Smooth muscle cell (in vitro differentiated cells): ENCODE results near the gene WNT7B. TPM values are rescaled to one million over a fixed set of nuclear protein-coding genes. Genes with fewer than 3 reads are reported as not detected.

Source experiments
- DNase-seq: peaks from one replicate; lab custom pipeline; 2025; ENCODE audit not compliant: unreplicated experiment; lab: John Stamatoyannopoulos, UW
- H2AFZ ChIP-seq: fragments of 200-600 bp; sonication (generic); 2 replicates; pipeline ENCODE4 v1.6.0; 2016; ENCODE audit warnings: antibody characterized with exemption, low read depth, mild to moderate bottlenecking
- H3F3A ChIP-seq: fragments of 200-600 bp; sonication (generic); 2 replicates; pipeline ENCODE4 v1.6.0; 2017; ENCODE audit warnings: antibody characterized with exemption, low read depth
- H3K27ac ChIP-seq: fragments of 200-600 bp; sonication (generic); 2 replicates; pipeline ENCODE4 v1.5.1; 2016; ENCODE audit warnings: low read depth, mild to moderate bottlenecking
- H3K27me3 ChIP-seq: fragments of 200-600 bp; sonication (generic); 2 replicates; pipeline ENCODE4 v1.6.1; 2016; ENCODE audit warnings: low read depth, mild to moderate bottlenecking
- H3K36me3 ChIP-seq: fragments of 200-600 bp; sonication (generic); 2 replicates; pipeline ENCODE4 v1.5.1; 2016; ENCODE audit warnings: low read depth
- H3K4me1 ChIP-seq: fragments of 200-600 bp; sonication (generic); 2 replicates; pipeline ENCODE4 v1.5.1; 2016; ENCODE audit warnings: low read depth
- H3K4me2 ChIP-seq: fragments of 200-600 bp; sonication (generic); 2 replicates; pipeline ENCODE4 v1.6.0; 2016; ENCODE audit warnings: mild to moderate bottlenecking
- H3K4me3 ChIP-seq: fragments of 200-600 bp; sonication (generic); 2 replicates; pipeline ENCODE4 v1.5.1; 2016; ENCODE audit warnings: mild to moderate bottlenecking
- H3K79me2 ChIP-seq: fragments of 200-600 bp; sonication (generic); 2 replicates; pipeline ENCODE4 v1.6.0; 2016; ENCODE audit warnings: low read depth, mild to moderate bottlenecking
- H3K9ac ChIP-seq: fragments of 200-600 bp; sonication (generic); 2 replicates; pipeline ENCODE4 v1.6.0; 2016; ENCODE audit warnings: low read depth
- H3K9me3 ChIP-seq: fragments of 200-600 bp; sonication (generic); replicated peaks from 2 replicates; pipeline ENCODE4 v1.5.1; 2016; ENCODE audit warnings: low read depth
- H4K20me1 ChIP-seq: fragments of 200-600 bp; sonication (generic); 2 replicates; pipeline ENCODE4 v1.6.0; 2016; ENCODE audit warnings: low read depth
- WGBS: methylation state at CpG from one replicate; pipeline ENCODE4 v1.1.7; 2016; ENCODE audit warnings: low lambda C conversion rate; 5-methylcytosine and 5-hydroxymethylcytosine counted together
- polyA plus RNA-seq: library from polyadenylated mRNA; unstranded; fragments of >200 nt; fragmentation: Nextera tagmentation; extraction: Ambion mirVana; gene quantifications from 2 replicates; pipeline ENCODE4 v1.2.1, GENCODE V29; 2016
- total RNA-seq: library from RNA; depleted of rRNA; stranded (reverse); fragments of >200 nt; gene quantifications from 2 replicates; pipeline ENCODE4 v1.2.3, GENCODE V29; 2014
- TF ChIP-seq, protein P1 (sequence below): fragments of 200-600 bp; sonication (generic); IDR thresholded peaks from 2 replicates; pipeline ENCODE4 v1.5.1; 2017; ENCODE audit warnings: borderline replicate concordance, mild to moderate bottlenecking, antibody characterized with exemption; ENCODE audit not compliant: insufficient read depth, poor library complexity, severe bottlenecking

WNT7B gene
- total and polyA plus RNA-seq, 2 experiments from 2014 or later, result 0.69 to 1.6 TPM

DNA sequence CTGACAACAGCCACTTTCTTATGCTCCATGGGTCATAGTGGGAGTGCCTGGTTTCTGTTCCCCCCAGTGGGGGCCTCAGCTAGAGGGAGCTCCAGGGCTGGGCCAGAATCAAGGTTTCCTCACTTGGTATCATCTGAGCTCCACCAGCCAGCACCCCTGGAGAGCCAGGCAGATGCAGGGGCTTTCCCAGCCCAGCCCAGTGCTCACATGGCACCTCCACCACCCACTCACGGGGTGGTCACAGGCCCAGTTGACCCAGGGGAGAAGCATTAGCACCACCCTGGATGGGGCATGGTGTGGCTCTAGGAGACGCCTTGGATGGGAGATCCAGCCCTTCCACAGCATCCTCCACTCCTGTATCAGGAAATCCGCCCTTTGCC is 24.1 kb upstream of the WNT7B start:
- TF ChIP-seq, protein P1, sequence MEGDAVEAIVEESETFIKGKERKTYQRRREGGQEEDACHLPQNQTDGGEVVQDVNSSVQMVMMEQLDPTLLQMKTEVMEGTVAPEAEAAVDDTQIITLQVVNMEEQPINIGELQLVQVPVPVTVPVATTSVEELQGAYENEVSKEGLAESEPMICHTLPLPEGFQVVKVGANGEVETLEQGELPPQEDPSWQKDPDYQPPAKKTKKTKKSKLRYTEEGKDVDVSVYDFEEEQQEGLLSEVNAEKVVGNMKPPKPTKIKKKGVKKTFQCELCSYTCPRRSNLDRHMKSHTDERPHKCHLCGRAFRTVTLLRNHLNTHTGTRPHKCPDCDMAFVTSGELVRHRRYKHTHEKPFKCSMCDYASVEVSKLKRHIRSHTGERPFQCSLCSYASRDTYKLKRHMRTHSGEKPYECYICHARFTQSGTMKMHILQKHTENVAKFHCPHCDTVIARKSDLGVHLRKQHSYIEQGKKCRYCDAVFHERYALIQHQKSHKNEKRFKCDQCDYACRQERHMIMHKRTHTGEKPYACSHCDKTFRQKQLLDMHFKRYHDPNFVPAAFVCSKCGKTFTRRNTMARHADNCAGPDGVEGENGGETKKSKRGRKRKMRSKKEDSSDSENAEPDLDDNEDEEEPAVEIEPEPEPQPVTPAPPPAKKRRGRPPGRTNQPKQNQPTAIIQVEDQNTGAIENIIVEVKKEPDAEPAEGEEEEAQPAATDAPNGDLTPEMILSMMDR, result no peak

DNA sequence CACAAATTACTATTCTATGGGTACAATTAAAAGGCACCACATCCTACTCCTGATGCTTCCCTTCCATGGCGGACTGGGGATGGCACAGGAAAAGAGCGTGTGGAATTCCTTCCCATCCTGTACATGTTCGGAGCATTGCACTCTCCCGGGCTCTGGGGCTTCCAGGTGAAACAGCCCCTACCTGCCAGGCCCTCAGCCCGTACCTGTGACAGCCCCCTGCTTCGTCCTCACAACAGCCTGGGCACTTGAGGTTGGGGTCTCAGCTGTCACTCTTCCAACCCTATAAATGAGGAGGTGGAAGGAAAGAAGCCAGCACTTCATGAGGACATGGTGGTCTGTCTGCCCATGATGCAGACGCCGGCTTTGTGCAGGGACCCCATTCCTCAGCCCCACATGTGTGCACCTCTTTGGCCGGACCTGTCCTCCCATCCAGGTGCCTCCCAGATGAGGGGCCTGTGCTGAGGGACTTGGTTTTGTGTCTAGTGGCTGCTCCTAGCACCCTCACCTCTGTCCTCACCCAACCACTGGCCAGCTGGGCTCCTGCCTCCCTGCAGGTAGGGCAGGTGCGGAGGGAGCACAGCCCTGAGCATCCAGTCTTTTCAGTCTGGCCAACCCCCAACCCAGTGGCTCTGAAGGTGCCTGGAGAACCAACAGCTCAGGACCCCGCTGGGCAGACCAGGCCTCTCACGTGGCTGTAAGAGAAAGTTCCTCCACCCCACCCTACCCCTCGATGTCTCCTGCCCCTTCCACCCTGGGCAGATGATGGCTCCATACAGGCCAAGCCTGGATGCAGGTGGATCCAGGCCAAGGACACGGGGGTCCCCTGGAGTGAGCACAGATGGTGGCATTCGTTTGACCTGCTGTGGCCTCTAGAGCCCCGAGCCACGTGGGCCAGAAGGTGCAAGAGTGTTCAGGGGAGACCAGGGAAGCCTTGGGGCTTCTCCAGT is 23.4 kb upstream of the WNT7B start:
- H3K4me2 ChIP-seq, result no peak overlapping the region
- H3K27ac ChIP-seq, result no peak overlapping the region
- 88% methylated on average over 16 of the region's 17 CpGs for WGBS
- no peaks in the 10 kb centered on the region for H4K20me1 ChIP-seq
- no peaks in the 10 kb centered on the region for H3K27me3 ChIP-seq
- DNase-seq, result no peak
- no peaks in the 10 kb centered on the region for H3K4me1 ChIP-seq
- no peaks in the 10 kb centered on the region for H3K36me3 ChIP-seq
- no peaks in the 10 kb centered on the region for H3K79me2 ChIP-seq
- H3K9ac ChIP-seq, result no peak overlapping the region
- no peak overlapping the region for H3K4me3 ChIP-seq
- H3F3A ChIP-seq, result no peaks in the 10 kb centered on the region
- H2AFZ ChIP-seq, result no peak overlapping the region
- no peaks in the 10 kb centered on the region for H3K9me3 ChIP-seq
- TF ChIP-seq, protein P1, result no peak

More for the DNA sequence above, 24.1 kb upstream of the WNT7B start:
- Histone ChIP-seq H3K4me2 (no peak overlapping the region), H3F3A (no peaks in the 10 kb centered on the region), H3K4me3 (no peak overlapping the region), H2AFZ (no peak overlapping the region), H3K36me3 (no peaks in the 10 kb centered on the region), H3K9ac (no peak overlapping the region), H3K27ac (no peak overlapping the region), H3K79me2 (no peaks in the 10 kb centered on the region), H3K4me1 (no peaks in the 10 kb centered on the region), H3K9me3 (no peaks in the 10 kb centered on the region), H3K27me3 (no peaks in the 10 kb centered on the region), H4K20me1 (no peaks in the 10 kb centered on the region)
- DNase-seq, result no peak
- 83% methylated on average over 3 of the region's 3 CpGs for WGBS

DNA sequence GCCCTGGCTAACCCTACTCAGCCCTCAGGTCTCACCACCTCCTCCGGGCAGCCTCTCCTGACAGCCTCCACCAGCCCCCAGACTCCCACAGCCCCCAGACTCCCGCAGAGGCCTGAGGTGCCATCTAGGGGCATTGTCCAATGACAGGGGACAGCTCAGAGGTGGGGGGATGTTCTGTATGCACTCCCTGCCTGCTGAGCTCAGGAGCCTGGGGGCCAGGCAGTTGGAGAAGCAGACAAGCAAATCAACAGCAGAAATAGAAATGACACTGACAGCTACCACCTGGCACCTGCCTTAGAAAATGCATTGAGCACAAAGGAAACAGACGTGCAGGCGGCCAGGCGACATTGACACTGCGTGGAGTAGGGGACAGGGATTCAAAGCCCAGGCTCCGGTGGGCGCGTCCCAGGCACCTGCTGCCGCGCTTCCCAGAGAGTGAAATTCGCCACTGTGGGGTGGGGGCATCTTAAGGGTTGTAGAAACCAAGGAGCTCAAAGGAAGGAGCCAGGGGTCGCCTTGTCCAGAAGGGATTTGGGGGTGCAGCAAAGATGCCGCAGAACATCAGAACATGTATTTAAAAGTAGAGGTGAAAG is 22.5 kb upstream of the WNT7B start:
- Histone ChIP-seq H3K27me3 (no peaks in the 10 kb centered on the region), H3K9ac (no peak overlapping the region), H4K20me1 (no peaks in the 10 kb centered on the region), H3K9me3 (no peaks in the 10 kb centered on the region), H3K4me3 (no peak overlapping the region), H3F3A (no peaks in the 10 kb centered on the region), H2AFZ (no peak overlapping the region), H3K79me2 (no peaks in the 10 kb centered on the region), H3K27ac (no peak overlapping the region), H3K4me2 (no peak overlapping the region), H3K4me1 (no peaks in the 10 kb centered on the region), H3K36me3 (no peaks in the 10 kb centered on the region)
- 94% methylated on average over 14 of the region's 14 CpGs for WGBS
- DNase-seq, result no peak
- TF ChIP-seq, protein P1, result no peak
